Stimulated activated CD4-positive, alpha-beta T cell treated with anti-CD3 and anti-CD28 coated beads, TNF-alpha, amount 100 ng/mL, for 4 hours (primary cell): ENCODE results near the gene CTTNBP2NL.
"Not testable (repeated sequence)": the region's sequence is repeated elsewhere in the genome, so short reads cannot be mapped to it uniquely, and the experiment has no call there.

Source experiments
- DNase-seq, 3 experiments: peaks; one replicate each; pipeline ENCODE4 v3.0.0-alpha.2; 2020; ENCODE audit warnings: low read depth in 3 of 3

Gene CTTNBP2NL

GRCh38 chr1:112386731-112387346 lies 9.2 kb upstream of the CTTNBP2NL start:
- no peak for DNase-seq

- no peak for DNase-seq
These were observed 8.2 kb upstream of the CTTNBP2NL start for GRCh38 chr1:112387807-112388206.

GRCh38 chr1:112388436-112388835 lies 7.6 kb upstream of the CTTNBP2NL start:
- no peak for DNase-seq

GRCh38 chr1:112389689-112390088 lies 6.3 kb upstream of the CTTNBP2NL start:
- DNase-seq, result no peak

GRCh38 chr1:112390335-112390734 lies 5.7 kb upstream of the CTTNBP2NL start:
- DNase-seq, result not testable (repeated sequence)

GRCh38 chr1:112390775-112391602 lies 5.0 kb upstream of the CTTNBP2NL start:
- DNase-seq, result peak; percentile 44 to 67 (median 59)

GRCh38 chr1:112391603-112391940 lies 4.4 kb upstream of the CTTNBP2NL start:
- DNase-seq, result no peak

GRCh38 chr1:112393631-112393974 lies 2.4 kb upstream of the CTTNBP2NL start:
- DNase-seq, result no peak

- DNase-seq, result no peak
These were observed 1.3 kb upstream of the CTTNBP2NL start for GRCh38 chr1:112394743-112395062.

GRCh38 chr1:112395256-112395820 lies 676 bp upstream of the CTTNBP2NL start:
- no peak for DNase-seq

- no peak for DNase-seq
These were observed 848 bp downstream of the CTTNBP2NL start for GRCh38 chr1:112396653-112397471.

- no peak for DNase-seq
These were observed 1.8 kb downstream of the CTTNBP2NL start for GRCh38 chr1:112397841-112398240.

- no peak for DNase-seq
These were observed 3.4 kb downstream of the CTTNBP2NL start for GRCh38 chr1:112399456-112399855.

GRCh38 chr1:112400706-112401105 lies 4.7 kb downstream of the CTTNBP2NL start:
- not testable (repeated sequence) for DNase-seq

- DNase-seq, result no peak
These were observed 6.9 kb downstream of the CTTNBP2NL start for GRCh38 chr1:112402682-112403643.

- no peak for DNase-seq
These were observed 10.8 kb downstream of the CTTNBP2NL start for GRCh38 chr1:112406771-112407170.

GRCh38 chr1:112409414-112409813 lies 13.4 kb downstream of the CTTNBP2NL start:
- no peak for DNase-seq

- DNase-seq, result no peak
These were observed 14.7 kb downstream of the CTTNBP2NL start for GRCh38 chr1:112410673-112411072.

- no peak for DNase-seq
These were observed 21.3 kb downstream of the CTTNBP2NL start for GRCh38 chr1:112417271-112417670.

- DNase-seq, result no peak
These were observed 22.3 kb downstream of the CTTNBP2NL start for GRCh38 chr1:112418099-112418892.
